HG03378 (cell line): ENCODE measurements around the gene FARS2.

Experiments used
- ATAC-seq: cut with Tn5 transposase; IDR thresholded peaks from one replicate; pipeline ENCODE4 v1.9.1; 2021; ENCODE audit warnings: mild to moderate bottlenecking, moderate library complexity; ENCODE audit not compliant: unreplicated experiment

FARS2 gene

GRCh38 chr6:5285081-5285480, 23.8 kb downstream of the FARS2 start:
- ATAC-seq: no peak

- ATAC-seq: no peak
Observed at GRCh38 chr6:5285526-5285925, 24.2 kb downstream of the FARS2 start.

GRCh38 chr6:5286780-5287179, 25.5 kb downstream of the FARS2 start:
- ATAC-seq: no peak

GRCh38 chr6:5287205-5287965, 26.1 kb downstream of the FARS2 start:
- no peak for ATAC-seq

GRCh38 chr6:5287966-5288297, 26.6 kb downstream of the FARS2 start:
- ATAC-seq: no peak

- no peak for ATAC-seq
Observed at GRCh38 chr6:5290097-5290496, 28.8 kb downstream of the FARS2 start.

GRCh38 chr6:5290500-5290899, 29.2 kb downstream of the FARS2 start:
- ATAC-seq: no peak

- no peak for ATAC-seq
Observed at GRCh38 chr6:5292154-5292553, 30.8 kb downstream of the FARS2 start.

- ATAC-seq: no peak
Observed at GRCh38 chr6:5293692-5294091, 32.4 kb downstream of the FARS2 start.

GRCh38 chr6:5294392-5295211, 33.3 kb downstream of the FARS2 start:
- no peak for ATAC-seq

GRCh38 chr6:5295623-5296022, 34.3 kb downstream of the FARS2 start:
- no peak for ATAC-seq

GRCh38 chr6:5300206-5300764, 39.0 kb downstream of the FARS2 start:
- no peak for ATAC-seq

- peak; percentile 79 for ATAC-seq
Observed at GRCh38 chr6:5302220-5302946, 41.1 kb downstream of the FARS2 start.

- peak; percentile 70 for ATAC-seq
Observed at GRCh38 chr6:5302995-5303622, 41.8 kb downstream of the FARS2 start.

- no peak for ATAC-seq
Observed at GRCh38 chr6:5303682-5304081, 42.4 kb downstream of the FARS2 start.

GRCh38 chr6:5305968-5306626, 44.8 kb downstream of the FARS2 start:
- ATAC-seq: no peak

- no peak for ATAC-seq
Observed at GRCh38 chr6:5307058-5307457, 45.7 kb downstream of the FARS2 start.

GRCh38 chr6:5308066-5308465, 46.8 kb downstream of the FARS2 start:
- no peak for ATAC-seq

GRCh38 chr6:5314191-5314865, 53.0 kb downstream of the FARS2 start:
- peak; percentile 61 for ATAC-seq

- ATAC-seq: no peak
Observed at GRCh38 chr6:5315881-5316280, 54.6 kb downstream of the FARS2 start.
